SK-N-DZ (cell line): Measurements from ENCODE around the gene USP4.

Experiments
- DNase-seq: peaks from one replicate; pipeline ENCODE4 v3.0.0-alpha.2; 2015; ENCODE audit warnings: low spot score

The USP4 gene

GRCh38 chr3:49298511-49298910 is 41.3 kb downstream of the USP4 start:
- no peak for DNase-seq

DNA sequence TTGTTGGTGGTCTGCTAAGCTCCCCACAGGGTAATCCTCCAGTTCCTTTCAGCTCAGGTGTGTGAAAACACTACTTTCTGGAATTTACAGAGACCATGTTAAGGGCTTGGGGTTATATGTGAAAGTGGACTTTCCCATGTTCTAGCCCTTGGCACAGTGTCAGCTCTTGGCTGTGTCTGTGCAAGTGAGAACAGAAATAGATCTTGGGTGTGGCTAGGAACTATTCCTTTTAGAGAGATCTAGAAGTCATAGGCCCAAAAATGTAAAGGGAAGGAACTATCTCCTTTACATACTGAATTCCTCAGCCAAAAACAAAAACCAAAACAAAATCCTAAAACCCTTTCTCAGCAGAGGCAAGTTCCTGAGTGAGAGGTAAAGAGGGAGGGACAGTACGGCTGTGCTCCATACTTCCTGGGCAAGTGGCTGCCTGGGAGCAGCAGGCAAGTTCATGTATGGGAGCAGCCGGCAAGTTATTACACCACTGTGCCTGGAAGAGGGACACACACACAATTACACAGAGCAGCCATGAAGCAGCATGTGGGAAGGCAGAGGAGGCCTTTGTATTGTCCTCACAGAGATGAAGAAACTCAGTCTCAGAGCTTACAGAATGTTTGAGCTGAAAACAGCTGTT is 43.0 kb downstream of the USP4 start:
- no peak for DNase-seq

DNA sequence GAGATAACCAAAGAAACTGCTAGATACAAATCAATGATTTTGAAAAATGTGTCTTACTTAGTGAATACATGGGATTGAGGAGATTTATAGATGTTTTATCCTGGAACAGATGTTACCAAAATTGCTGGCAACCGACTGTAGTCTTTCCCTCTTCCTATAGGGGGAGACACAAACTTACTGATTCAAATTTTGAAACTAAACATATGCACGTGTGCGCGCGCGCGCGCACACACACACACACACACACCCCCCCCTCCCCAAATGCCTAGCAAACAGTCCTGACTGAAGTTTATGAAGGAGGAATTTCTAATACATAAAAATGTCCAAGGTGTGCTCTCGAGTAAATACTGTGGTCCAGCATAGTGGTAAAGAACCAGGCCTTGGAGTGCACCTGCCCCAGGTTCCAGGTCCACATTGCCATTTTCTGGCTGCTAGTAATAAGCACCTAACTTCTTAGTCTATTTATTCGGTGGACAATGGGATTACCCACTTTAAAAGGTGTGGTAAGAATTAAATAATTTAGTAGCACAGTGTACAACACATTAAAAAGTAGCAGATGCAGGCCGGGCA is 44.3 kb downstream of the USP4 start:
- peak; percentile 28 for DNase-seq

- DNase-seq, result no peak
Observed at GRCh38 chr3:49294343-49294742, 45.5 kb downstream of the USP4 start.

DNA sequence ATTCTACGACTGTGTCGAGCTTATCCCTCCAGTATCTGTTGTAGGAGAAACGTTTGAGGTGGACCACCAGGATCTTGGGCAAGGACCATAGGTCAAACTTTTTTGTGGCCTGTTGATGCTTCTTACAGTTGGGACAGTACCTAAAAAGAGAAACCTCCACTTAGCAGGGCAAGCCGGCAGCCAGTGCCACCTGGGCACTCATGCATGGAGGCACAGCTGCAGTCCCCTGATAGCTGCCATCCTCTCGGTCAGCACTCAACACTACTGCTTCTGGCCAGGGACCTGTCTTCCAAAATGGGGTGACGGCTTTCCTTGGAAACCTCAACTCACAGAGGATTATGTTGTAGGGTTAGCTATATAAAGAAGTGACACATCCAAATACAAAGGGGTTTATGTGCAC is 55.9 kb downstream of the USP4 start:
- no peak for DNase-seq

- no peak for DNase-seq
Observed at GRCh38 chr3:49279376-49279775, 60.5 kb downstream of the USP4 start.

GRCh38 chr3:49278548-49278947 is 61.3 kb downstream of the USP4 start:
- no peak for DNase-seq

DNA sequence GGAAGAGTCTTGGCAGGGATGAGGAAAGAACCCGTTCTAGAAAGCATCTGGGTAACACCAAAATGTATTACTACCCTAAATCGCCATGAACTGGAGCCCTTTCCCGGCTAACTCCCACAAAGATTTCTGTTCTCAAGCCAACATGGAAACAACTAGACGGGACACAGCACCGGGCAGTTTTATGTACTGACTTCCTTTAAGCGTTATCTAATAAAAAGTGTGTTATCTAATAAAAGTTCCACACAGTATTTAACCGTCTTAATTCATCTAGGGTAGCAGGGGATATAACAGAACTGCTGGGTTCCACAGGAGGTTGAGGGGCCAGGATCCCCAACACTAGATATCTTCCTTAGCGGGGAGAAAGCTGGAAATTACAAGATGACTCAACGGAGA is 62.5 kb downstream of the USP4 start:
- DNase-seq, result no peak

- DNase-seq, result peak; percentile 18
Observed at GRCh38 chr3:49276475-49277382, 63.1 kb downstream of the USP4 start, which contains the start of gene C3orf62. Gene C3orf62 (minus strand): TSS chr3:49277232. CDS start chr3:49276872, 360 bp downstream.

GRCh38 chr3:49273825-49274532 is 65.9 kb downstream of the USP4 start:
- DNase-seq, result no peak

GRCh38 chr3:49271047-49271446 is 68.8 kb downstream of the USP4 start:
- no peak for DNase-seq

- DNase-seq, result no peak
Observed at GRCh38 chr3:49270156-49270500, 69.7 kb downstream of the USP4 start.

- no peak for DNase-seq
Observed at GRCh38 chr3:49269443-49270155, 70.3 kb downstream of the USP4 start.

GRCh38 chr3:49266410-49267095 is 73.3 kb downstream of the USP4 start:
- DNase-seq, result no peak

DNA sequence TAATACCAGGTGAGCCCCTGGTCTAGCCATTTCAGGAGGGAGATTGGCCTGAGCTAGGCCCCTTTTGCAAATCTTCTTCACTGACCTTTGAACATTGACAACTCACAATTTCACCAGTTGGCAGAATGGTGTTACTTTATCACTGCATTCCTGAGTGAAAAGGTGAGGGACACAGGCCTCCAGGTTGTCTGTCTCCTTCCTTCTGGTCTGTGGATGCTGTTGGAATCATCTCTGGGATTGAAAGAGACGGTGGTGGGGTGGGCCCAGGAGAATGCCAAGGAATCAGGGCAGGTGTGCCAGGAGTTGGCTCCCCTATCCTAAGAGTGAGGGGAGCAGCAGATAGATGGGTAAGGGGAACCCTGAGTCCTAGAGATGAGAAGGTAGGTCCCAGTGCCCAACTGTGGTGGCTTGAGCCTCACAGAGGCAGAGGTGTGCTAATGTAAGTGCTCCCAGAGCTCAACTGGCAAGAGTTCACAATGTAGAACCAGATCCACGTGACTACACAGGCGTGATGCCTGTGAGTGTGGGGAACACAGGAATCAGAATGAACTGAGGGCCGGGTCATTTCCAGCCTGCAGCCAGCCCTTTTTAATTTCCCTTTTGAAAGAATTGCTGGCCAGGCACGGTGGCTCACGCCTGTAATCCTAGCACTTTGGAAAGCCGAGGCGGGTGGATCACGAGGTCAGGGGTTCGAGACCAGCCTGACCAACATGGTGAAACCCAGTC is 74.0 kb downstream of the USP4 start:
- DNase-seq, result no peak

DNA sequence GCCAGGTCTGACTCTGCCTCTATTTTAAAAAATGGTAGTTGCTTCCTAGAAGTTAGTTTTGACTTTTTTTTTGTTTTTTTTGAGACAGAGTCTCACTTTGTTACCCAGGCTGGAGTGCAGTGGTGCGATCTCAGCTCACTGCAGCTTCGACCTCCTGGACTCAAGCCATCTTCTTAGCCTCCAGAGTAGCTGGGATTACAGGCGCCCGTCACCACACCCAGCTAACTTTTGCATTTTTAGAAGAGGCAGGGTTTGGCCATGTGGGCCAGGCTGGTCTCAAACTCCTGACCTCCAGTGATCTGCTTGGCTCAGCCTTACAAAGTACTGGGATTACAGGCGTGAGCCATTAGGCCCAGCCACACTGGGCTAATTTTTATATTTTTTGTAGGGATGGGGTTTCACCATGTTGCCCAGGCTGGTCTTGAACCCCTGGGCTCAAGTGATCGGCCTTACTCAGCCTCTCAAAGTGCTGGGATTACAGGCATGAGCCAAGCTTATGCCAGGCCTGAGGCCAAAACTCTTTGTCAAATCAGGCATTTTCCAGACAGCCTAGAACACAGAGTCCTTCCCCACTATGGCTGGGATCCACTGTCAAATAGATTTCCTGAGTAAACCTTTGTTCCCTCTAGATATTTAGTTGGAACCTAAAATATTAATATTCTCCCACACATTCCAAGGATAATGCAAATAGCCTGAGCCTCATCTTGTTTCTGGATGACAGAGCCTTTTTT is 76.5 kb downstream of the USP4 start:
- DNase-seq, result no peak

GRCh38 chr3:49260806-49261324 is 79.0 kb downstream of the USP4 start:
- no peak for DNase-seq

DNA sequence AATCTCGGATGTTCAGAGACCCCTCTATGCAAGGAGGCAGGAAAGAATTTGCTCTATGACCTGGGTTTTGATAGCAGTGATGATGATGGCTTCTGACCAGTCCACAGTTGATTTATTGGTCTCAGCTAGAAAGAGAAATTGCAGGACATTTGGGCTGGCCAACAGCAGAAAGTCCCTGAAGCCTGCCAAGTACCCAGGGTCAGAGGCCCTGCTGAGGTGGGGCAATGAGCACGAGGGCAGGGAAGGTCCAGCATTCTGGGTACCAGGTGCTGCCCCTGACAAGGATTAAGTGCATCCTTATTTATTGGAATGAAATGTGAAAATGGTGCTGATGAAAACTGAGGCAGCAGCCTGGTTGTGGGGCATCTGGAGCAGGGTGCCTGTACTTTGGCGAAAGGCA is 82.7 kb downstream of the USP4 start:
- DNase-seq, result no peak
